Epithelial cell of esophagus (primary cell): ENCODE measurements around the gene PSEN2.
"Not testable (repeated sequence)": the region's sequence is repeated elsewhere in the genome, so short reads cannot be mapped to it uniquely, and the experiment has no call there.

Experiments
- DNase-seq: peaks from one replicate; pipeline ENCODE4 v3.0.0; 2010; ENCODE audit warnings: low read depth
- H3K4me3 ChIP-seq: 2 replicates; pipeline ENCODE4 v1.5.1; 2011; ENCODE audit warnings: mild to moderate bottlenecking, low read length, control low read depth
- TF ChIP-seq, protein P1 (sequence below): IDR thresholded peaks from 2 replicates; pipeline ENCODE4 v1.5.1; 2011; ENCODE audit warnings: low read depth, mild to moderate bottlenecking, low read length, control low read depth, inconsistent platforms; ENCODE audit not compliant: insufficient read depth; ENCODE audit errors: missing control alignments

PSEN2 gene

DNA sequence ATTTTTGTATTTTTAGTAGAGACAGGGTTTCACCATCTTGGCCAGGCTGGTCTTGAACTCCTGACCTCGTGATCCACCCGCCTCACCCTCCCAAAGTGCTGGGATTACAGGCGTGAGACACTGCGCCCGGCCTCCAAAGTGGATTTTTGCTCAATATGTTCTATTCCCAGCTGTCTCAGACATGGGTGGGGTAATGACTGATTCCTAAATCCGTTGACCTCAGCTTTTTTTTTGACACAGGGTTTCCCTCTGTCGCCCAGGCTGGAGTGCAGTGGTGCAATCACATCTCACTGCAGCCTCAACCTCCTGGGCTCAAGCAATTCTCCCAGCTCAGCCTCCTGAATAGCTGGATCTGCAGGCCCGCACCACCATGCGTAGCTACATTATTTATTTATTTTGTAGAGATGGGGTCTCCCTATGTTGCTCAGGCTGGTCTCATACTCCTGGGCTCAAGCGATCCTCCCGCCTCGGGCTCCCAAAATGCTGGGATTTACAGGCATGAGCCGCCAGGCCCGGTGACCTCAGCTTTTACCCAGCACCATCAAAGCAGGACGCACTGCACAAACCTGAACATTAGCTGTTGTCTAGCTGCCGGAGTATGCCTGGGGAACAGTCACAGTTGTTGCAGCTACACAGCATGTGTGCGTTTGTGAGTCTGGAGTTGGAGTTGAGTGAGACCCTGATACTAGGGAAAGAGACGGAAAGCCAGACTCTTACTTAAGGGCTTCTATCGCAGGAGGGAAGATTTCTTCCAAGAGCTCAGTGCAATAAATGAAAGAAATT is 43.7 kb upstream of the PSEN2 start:
- TF ChIP-seq, protein P1, sequence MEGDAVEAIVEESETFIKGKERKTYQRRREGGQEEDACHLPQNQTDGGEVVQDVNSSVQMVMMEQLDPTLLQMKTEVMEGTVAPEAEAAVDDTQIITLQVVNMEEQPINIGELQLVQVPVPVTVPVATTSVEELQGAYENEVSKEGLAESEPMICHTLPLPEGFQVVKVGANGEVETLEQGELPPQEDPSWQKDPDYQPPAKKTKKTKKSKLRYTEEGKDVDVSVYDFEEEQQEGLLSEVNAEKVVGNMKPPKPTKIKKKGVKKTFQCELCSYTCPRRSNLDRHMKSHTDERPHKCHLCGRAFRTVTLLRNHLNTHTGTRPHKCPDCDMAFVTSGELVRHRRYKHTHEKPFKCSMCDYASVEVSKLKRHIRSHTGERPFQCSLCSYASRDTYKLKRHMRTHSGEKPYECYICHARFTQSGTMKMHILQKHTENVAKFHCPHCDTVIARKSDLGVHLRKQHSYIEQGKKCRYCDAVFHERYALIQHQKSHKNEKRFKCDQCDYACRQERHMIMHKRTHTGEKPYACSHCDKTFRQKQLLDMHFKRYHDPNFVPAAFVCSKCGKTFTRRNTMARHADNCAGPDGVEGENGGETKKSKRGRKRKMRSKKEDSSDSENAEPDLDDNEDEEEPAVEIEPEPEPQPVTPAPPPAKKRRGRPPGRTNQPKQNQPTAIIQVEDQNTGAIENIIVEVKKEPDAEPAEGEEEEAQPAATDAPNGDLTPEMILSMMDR, result no peak
- no peak overlapping the region for H3K4me3 ChIP-seq
- DNase-seq, result no peak

DNA sequence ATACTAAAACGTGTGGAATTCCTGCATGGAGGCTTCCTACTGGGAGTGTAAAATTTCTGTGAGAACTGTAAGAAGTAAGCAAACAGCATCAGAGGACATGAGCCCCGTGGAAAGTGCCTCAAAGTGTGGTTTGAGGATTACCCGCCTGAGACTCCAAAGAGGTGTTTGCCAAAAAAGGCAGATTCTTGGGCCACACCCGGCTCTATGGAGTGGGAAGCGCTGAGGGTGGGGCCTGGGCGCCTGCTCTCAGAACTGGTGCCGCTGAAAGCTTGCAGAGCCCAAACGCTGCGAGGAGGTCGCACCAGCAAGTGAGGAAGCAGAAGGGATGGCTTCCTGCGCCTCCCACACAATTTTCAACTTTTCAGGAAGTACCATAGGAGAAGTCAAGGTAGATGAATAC is 43.0 kb upstream of the PSEN2 start:
- H3K4me3 ChIP-seq, result no peak overlapping the region
- no peak for DNase-seq
- TF ChIP-seq, protein P1, result no peak

DNA sequence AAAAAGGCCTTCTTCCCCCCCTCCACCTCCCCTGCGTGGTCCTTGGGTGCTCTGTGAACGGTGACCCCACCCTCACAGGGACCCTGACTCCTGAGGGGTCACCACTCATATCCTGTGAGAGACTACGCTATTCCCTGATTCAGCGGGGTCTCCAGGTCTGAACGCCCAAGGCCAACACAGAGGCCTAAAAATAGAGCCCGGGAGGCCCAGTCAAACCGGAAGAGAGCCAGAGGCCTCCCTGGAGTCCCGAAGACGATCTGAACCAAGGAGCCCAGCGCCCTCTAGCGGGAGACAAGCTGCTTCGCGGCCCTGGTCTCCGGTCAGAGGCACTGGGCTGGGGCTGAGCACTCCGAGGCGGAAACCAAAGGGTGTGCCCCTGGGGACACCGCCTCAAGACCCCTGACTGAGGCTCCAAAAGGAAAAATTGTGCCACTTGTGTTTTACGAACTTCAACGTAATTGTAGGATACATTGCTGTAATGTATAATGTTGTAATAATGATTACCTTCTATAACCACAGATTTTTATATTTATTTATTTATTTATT is 42.4 kb upstream of the PSEN2 start:
- no peak overlapping the region for H3K4me3 ChIP-seq
- peak; percentile 92 for DNase-seq
- TF ChIP-seq, protein P1, result peak; percentile 93

DNA sequence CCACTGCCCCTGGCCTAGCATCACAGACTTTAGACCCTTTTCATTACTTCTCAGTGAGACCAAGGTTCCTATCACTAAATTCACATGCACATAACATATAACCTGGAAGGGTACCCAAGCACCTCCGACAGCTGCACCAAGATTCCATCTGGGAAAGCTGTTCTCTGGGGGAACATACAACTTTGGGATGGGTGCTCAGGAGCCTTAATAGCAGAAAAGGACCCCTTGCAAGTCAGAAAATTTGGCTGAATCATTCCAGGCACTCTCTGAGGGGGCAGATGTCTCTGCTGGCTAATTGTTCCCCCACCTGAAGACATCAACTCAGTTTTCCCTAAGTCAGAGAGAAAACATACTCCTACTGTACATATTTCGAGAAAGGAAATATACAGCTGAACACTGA is 41.3 kb upstream of the PSEN2 start:
- TF ChIP-seq, protein P1, result no peak

DNA sequence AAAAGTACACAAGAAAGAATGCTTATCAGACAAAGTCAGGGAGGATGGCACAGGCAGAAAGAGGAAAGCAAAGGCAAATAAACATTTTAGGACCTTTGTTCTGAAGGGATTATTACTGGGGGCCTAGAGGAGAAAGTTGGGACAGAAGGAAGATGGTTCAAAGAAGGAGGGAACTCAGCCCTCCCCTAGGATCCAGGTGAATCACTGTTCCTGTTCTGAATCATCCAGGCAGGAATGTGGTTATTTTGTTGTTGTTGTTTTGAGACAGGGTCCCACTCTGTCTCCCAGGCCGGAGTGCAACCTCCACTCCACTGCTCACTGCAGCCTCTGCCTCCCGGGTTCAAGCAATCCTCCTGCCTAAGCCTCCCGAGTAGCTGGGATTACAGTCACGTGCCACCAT is 38.5 kb upstream of the PSEN2 start:
- H3K4me3 ChIP-seq, result no peak overlapping the region
- DNase-seq, result peak; percentile 58
- TF ChIP-seq, protein P1, result no peak

More for the DNA sequence above, 41.3 kb upstream of the PSEN2 start:
- DNase-seq, result no peak
- no peak overlapping the region for H3K4me3 ChIP-seq

DNA sequence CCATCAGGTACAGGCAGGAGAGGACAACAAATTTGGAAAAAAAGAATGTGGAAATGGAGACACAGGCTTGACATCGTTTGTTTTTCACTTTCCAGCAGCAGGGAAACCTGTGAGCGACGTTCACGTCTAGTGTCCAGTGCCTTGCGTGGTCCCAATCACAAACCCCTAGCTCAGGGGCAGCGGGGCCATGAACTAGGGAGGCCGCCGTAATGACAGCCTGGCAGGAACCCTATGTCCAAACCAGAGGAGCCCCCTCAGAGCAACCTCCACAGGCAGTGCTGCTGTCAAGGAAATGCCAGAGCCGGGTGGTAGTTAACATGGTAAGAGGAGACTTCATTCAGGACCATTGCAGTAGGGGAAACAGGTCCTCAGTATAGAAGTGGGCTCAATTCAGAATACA is 37.8 kb upstream of the PSEN2 start:
- no peak for DNase-seq
- H3K4me3 ChIP-seq, result no peak overlapping the region
- TF ChIP-seq, protein P1, result no peak

DNA sequence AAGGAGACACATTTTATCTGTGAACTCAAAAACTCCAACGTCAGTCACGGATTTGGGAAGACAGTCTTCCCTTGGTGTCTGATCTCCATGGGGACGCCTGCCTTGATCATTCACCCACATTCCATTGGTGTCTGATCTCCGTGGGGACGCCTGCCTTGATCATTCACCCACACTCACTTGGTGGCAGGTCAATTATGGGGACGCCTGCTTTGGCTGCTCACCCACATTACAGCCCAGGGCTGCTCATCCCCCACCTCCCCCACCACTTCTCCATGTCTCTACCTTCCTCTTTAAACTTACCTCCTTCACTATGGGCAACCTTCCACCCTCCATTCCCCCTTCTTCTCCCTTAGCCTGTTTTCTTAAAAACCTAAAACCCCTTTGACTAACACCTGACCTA is 36.2 kb upstream of the PSEN2 start:
- not testable (repeated sequence) for H3K4me3 ChIP-seq, DNase-seq

DNA sequence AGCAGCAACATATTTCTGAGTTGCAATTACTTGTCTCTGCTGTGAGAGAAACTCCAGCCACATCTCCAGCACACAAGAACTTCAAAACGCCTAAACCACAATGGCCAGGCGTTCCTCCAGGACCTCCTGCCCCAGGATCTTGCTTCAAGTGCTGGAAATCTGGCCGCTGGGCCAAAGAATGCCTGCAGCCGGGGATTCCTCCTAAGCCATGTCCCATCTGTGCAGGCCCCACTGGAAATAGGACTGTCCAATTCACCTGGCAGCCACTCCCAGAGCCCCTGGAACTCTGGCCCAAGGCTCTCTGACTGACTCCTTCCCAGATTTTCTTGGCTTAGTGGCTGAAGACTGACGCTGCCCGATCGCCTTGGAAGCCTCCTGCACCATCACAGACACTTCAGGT is 35.0 kb upstream of the PSEN2 start:
- H3K4me3 ChIP-seq, DNase-seq: not testable (repeated sequence)

DNA sequence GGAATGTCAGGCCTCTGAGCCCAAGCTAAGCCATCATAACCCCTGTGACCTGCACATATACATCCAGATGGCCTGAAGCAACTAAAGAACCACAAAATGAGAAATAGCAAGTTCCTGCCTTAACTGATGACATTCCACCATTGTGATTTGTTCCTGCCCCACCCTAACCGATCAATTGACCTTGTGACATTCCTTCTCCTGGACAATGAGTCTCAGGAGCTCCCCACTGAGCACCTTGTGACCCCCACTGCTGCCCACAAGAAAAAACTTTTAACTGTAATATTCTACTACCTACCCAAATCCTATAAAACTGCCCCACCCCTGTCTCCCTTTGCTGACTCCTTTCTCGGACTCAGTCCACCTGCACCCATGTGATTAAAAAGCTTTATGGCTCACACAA is 32.5 kb upstream of the PSEN2 start:
- not testable (repeated sequence) for H3K4me3 ChIP-seq, DNase-seq
